ENCODE measurements around the gene ARHGAP12. TPM values are rescaled to one million over a fixed set of nuclear protein-coding genes. Genes with fewer than 3 reads are reported as not detected.
A peak's percentile ranks its signal among the peaks of the same experiment; 100 is the strongest.

ARHGAP12 gene
- total and polyA plus RNA-seq, 10 donors, result 20.5 to 69.7 (median 46.9) TPM

DNA sequence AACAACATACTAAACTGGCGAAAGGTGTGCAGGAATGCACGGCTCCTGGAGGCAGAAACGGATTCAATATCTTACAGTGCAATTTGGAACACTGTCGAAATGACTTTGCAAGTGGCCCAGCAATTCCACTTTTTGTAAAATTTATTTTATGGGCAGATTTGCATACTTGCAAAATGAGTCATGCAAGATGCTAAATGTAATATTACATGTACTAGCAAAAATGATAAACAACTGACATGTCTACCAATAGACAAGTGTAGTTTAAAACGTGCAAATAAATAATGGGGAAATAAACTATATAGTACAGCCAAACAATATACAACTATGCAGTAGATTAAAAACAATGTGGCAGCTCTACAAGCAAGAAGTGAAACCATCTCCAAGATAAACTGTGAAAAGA, 97.7 kb downstream of the ARHGAP12 start:
- DNase-seq, result no peak
- Histone ChIP-seq H3K4me1 (peaks cover 0 to 14% (median 7%) of the 10 kb centered on the region in 6 donors), H3K9me3 (no peaks in the 10 kb centered on the region), H3K27ac (no peak overlapping the region), H3K36me3 (peaks cover 0 to 57% (median 0%) of the 10 kb centered on the region in 6 donors), H3K27me3 (replicated peaks in 1 of 7) (no peaks in the 10 kb centered on the region), H3K4me3 (no peak overlapping the region)
- WGBS, 5 donors, result 84 to 94% (median 92%) methylated on average over 5 of the region's 5 CpGs
- intact Hi-C loops (cut with DNase I; ENCODE audit: low total_unique reads), result no loop called here
- TF ChIP-seq POLR2A (IDR thresholded peaks at IDR 0.05), result no peak
- TF ChIP-seq POLR2AphosphoS5 (IDR thresholded peaks at IDR 0.05), result no peak
- TF ChIP-seq, protein P1, sequence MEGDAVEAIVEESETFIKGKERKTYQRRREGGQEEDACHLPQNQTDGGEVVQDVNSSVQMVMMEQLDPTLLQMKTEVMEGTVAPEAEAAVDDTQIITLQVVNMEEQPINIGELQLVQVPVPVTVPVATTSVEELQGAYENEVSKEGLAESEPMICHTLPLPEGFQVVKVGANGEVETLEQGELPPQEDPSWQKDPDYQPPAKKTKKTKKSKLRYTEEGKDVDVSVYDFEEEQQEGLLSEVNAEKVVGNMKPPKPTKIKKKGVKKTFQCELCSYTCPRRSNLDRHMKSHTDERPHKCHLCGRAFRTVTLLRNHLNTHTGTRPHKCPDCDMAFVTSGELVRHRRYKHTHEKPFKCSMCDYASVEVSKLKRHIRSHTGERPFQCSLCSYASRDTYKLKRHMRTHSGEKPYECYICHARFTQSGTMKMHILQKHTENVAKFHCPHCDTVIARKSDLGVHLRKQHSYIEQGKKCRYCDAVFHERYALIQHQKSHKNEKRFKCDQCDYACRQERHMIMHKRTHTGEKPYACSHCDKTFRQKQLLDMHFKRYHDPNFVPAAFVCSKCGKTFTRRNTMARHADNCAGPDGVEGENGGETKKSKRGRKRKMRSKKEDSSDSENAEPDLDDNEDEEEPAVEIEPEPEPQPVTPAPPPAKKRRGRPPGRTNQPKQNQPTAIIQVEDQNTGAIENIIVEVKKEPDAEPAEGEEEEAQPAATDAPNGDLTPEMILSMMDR (IDR thresholded peaks at IDR 0.05 in 8 of 11, conservative IDR thresholded peaks at IDR 0.05 in 3 of 11), result no peak

- no peaks in the 10 kb centered on the region for H3K27me3 ChIP-seq (replicated peaks in 1 of 7)
- intact Hi-C loops (cut with DNase I; ENCODE audit: low total_unique reads), result no loop called here
- H3K4me3 ChIP-seq, result no peak overlapping the region
- H3K27ac ChIP-seq, result no peak overlapping the region
- WGBS, 5 donors, result 94 to 99% (median 97%) methylated on average over 1 of the region's 1 CpG
- H3K9me3 ChIP-seq, result no peaks in the 10 kb centered on the region
- H3K36me3 ChIP-seq, result peaks cover 0 to 68% (median 2%) of the 10 kb centered on the region in 6 donors
- peaks cover 0 to 14% (median 7%) of the 10 kb centered on the region in 6 donors for H3K4me1 ChIP-seq
- no peak for TF ChIP-seq POLR2A (IDR thresholded peaks at IDR 0.05)
- TF ChIP-seq, protein P1 (IDR thresholded peaks at IDR 0.05 in 8 of 11, conservative IDR thresholded peaks at IDR 0.05 in 3 of 11), result no peak
- TF ChIP-seq POLR2AphosphoS5 (IDR thresholded peaks at IDR 0.05), result no peak
- no peak for DNase-seq
These were observed 98.9 kb downstream of the ARHGAP12 start for GRCh38 chr10:31829776-31830175.

GRCh38 chr10:31823358-31823757, 105.3 kb downstream of the ARHGAP12 start:
- WGBS, 5 donors, result 86 to 95% (median 93%) methylated on average over 4 of the region's 4 CpGs
- H3K4me1 ChIP-seq, result no peaks in the 10 kb centered on the region
- DNase-seq, result no peak
- no peak overlapping the region for H3K27ac ChIP-seq
- H3K9me3 ChIP-seq, result no peaks in the 10 kb centered on the region
- H3K27me3 ChIP-seq (replicated peaks in 1 of 7), result no peaks in the 10 kb centered on the region
- intact Hi-C loops (cut with DNase I; ENCODE audit: low total_unique reads), result no loop called here
- no peak overlapping the region for H3K4me3 ChIP-seq
- TF ChIP-seq POLR2AphosphoS5 (IDR thresholded peaks at IDR 0.05) (no peak), POLR2A (IDR thresholded peaks at IDR 0.05) (no peak)
- TF ChIP-seq, protein P1 (IDR thresholded peaks at IDR 0.05 in 8 of 11, conservative IDR thresholded peaks at IDR 0.05 in 3 of 11), result no peak
- peaks cover 0 to 64% (median 8%) of the 10 kb centered on the region in 6 donors for H3K36me3 ChIP-seq

DNA sequence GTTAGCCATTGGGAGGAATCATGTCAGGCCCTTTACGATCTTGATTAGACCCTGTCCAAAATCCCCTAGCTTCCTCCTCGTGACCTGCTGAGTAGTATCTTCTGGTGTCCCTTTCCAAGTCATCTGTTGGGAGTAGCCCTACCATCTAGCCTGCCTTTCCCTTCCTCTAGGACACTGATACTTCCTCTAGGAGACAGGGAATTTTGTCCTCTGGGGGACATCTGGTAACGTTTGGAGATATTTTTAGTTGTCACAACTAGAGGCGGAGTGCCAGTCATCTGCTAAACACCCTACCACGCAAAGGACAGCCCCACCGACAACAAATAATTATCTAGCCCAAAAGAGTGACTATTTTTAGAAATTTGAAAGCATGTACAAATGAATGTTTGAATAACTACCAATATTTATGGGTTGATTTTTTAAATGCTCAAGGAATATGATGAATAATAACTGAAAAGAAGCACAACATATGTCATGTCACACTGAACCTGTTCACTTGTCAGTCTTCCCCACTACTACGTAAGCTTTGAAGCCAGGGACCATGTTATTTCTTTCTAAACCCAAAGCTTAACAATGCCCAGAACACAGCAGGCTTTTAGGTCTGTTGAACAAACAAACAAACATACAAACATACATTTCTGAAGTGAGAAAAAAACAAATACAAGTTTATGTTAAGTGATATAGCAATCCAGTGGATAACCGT, 105.9 kb downstream of the ARHGAP12 start:
- peak overlapping the region in 3 of 8 donors; percentile 4 to 30 (median 13) for H3K27ac ChIP-seq
- intact Hi-C loops (cut with DNase I; ENCODE audit: low total_unique reads), result no loop called here

More for the DNA sequence above, 105.9 kb downstream of the ARHGAP12 start:
- Histone ChIP-seq H3K4me3 (no peak overlapping the region), H3K27me3 (replicated peaks in 1 of 7) (no peaks in the 10 kb centered on the region), H3K4me1 (no peaks in the 10 kb centered on the region), H3K36me3 (peaks cover 0 to 68% (median 8%) of the 10 kb centered on the region in 6 donors), H3K9me3 (no peaks in the 10 kb centered on the region)
- WGBS, 5 donors, result 74 to 86% (median 83%) methylated on average over 8 of the region's 8 CpGs
- no peak for TF ChIP-seq POLR2A (IDR thresholded peaks at IDR 0.05)
- TF ChIP-seq, protein P1 (IDR thresholded peaks at IDR 0.05 in 8 of 11, conservative IDR thresholded peaks at IDR 0.05 in 3 of 11), result no peak
- TF ChIP-seq POLR2AphosphoS5 (IDR thresholded peaks at IDR 0.05), result no peak
- no peak for DNase-seq

All from spleen (tissue), 11 donors.